GM19397 (cell line): ENCODE measurements around the gene SFMBT2.
"Not testable (repeated sequence)": the region's sequence is repeated elsewhere in the genome, so short reads cannot be mapped to it uniquely, and the experiment has no call there.

Experiments used
- ATAC-seq: cut with Tn5 transposase; IDR thresholded peaks from one replicate; pipeline ENCODE4 v1.9.1; 2021; ENCODE audit warnings: mild to moderate bottlenecking, moderate library complexity; ENCODE audit not compliant: unreplicated experiment

SFMBT2 gene

DNA sequence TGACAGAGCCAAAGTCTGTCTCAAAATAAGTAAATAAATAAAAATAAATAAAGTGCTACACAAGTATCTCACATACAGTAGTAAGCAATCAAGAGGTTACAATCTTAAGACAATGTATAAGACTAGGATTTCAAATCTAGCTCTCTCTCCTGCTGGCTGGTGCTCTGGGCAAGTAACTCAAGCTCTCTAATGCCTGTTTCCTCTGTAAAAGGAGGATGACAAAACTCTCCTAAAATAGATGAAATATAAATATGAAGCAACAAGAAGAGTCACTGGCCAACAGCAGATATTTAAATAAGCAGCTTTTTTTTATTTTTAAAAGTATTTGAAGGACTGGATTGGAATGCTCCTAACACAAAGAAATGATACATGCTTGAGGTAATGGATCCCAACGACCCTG lies 7.2 kb downstream of the SFMBT2 start:
- ATAC-seq, result no peak

DNA sequence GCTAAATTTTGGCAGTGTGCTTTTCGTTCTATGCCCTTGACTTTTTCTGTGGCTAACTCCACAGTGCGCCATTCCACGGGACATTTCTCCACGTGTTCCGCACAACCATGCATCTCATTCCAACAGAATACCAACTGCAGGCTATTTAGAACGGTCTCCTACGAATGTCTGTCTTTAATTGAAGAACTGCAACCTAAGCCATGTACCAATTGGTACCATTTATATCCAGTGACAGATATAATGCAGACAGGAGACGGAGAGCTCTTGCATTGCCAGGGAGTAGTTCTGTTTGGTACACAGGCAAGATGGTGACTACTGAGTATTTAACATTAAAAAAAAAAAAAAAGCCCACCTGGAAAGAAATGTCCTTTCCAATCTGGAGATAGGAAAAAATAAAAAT lies 9.1 kb downstream of the SFMBT2 start:
- no peak for ATAC-seq

- no peak for ATAC-seq
These were observed 9.7 kb downstream of the SFMBT2 start for GRCh38 chr10:7401156-7401555.

- ATAC-seq, result no peak
These were observed 10.6 kb downstream of the SFMBT2 start for GRCh38 chr10:7400068-7400715.

DNA sequence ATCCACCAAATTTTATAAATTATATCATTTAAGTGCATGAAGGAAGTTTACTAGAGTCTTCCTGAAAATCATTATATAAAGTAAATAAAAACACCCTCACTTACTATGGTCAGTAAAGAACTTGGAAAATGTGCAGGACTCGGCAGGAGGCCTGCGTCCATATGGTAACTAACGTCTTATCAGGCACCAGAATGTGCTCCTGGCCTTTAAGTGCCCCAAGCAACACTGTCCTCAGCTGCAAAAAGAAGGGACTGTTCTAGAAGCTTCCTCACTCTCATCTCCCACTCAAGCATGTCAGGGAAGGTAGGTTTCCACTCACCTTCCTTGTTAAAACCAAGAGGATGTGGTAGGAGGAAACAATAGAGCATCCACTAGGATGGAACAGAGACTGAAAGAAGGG lies 11.3 kb downstream of the SFMBT2 start:
- no peak for ATAC-seq

DNA sequence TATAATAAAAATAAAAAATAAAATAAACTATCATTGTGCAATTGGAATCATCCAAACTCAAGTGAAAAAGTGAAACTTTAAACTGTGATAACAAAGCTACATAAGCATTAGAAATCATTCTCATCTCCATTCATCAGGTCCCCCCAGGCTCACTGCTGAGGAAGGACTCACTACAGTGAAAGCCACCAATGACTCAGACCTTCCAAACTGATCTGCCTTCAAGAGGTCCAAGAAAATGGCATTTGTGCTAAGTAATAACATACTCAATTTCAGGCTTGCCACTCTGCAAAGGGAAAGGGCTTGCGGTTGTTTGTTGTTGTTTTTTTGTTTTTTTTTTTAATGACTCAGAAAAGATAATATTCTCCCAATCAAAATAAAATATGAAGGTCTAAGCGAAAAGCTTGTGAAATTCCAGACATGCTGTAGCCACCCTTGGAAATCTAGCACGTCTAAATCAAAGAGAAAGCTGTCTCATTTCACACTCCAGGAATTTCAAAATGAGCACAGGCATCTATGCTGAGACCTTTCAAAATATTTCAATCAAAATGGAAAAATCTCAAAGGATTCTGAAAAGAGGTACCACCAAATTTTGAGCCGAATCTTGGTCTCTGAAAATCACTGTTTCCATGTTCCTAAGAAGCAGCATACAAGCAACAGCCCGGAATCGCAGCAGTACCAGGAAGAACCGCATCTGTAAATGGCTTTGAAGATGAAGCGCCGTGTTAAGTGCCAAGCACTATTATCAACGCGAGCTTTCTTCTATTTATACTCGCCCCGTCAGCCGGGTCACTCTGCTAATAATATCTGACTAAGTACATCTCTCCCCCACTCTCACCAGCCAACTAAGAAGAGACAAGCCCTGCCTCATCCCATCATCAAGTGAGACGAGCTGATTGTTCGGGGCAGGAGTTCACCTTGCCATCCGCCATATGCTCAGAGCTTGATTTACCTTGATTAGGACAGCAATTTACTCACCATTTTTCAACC lies 13.5 kb downstream of the SFMBT2 start:
- ATAC-seq, result no peak

DNA sequence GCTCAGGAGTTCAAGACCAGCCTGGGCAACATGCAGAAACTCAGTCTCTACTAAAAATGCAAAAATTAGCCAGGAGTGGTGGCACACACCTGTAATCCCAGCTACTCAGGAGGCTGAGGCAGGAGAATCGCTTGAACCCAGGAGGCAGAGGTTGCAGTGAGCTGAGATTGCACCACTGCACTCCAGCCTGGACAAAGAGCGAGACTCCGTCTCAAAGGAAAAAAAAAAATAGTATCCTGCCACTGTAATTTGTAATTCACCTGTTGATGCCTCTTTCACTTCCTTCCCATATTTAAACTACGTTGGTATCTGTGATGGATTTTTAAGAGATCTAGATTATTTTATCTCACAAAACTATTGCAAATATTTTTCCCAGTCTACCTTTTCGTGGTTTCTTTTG lies 18.5 kb downstream of the SFMBT2 start:
- ATAC-seq, result not testable (repeated sequence)

- ATAC-seq, result no peak
These were observed 19.1 kb downstream of the SFMBT2 start for GRCh38 chr10:7391748-7392147.

DNA sequence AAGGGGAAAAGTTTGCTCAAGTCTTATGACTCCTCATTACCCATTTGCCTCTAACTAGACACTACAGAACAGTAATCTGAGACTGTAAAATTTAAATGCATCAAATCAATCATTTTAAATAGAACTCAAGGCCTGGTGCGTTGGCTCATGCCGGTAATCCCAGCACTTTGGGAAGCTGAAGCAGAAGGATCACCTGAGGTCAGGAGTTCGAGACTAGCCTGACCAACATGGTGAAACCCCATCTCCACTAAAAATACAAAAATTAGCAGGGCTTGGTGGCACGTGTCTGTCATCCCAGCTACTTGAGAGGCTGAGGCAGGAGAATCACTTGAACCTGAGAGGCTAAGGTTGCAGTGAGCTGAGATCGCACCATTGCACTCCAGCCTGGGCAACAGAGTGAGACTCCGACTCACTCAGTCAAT lies 20.1 kb downstream of the SFMBT2 start:
- ATAC-seq, result not testable (repeated sequence)

DNA sequence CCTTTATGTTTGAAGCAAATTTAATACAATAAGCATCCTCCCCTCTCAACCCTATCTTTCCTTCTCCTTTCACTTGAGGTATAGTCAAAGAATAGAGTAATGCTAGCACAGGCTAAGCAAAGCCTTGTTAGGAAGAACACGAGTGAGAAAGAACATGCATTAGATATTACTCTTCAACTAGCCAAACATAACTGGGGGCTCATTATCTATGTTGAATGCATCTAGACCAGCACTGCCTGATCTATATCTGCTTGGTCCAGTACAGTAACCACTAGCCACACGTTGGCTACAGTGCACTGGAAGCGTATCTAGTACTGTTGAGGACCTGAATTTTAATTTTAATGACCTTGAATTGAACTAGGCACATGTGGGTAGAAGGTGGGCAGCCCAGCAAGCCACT lies 21.0 kb downstream of the SFMBT2 start:
- ATAC-seq, result no peak

DNA sequence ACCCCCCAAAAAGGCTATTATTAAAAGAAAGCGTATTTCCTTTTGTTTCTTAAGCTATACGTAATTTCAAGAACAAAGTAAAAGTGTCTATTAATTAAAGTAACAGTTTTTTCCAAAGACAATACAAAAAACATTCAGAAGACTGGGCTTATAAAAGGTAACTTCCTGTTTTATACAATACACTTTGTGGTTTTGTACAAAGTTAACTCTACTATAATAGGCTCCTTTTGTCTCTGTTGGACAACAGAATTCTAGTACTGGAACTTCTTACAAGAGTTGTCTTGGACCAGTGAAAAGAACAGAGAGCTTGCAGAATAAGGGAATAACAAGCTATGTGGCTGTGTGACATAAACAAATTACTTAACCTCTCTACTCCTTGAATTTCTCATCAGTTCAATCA lies 21.5 kb downstream of the SFMBT2 start:
- no peak for ATAC-seq

DNA sequence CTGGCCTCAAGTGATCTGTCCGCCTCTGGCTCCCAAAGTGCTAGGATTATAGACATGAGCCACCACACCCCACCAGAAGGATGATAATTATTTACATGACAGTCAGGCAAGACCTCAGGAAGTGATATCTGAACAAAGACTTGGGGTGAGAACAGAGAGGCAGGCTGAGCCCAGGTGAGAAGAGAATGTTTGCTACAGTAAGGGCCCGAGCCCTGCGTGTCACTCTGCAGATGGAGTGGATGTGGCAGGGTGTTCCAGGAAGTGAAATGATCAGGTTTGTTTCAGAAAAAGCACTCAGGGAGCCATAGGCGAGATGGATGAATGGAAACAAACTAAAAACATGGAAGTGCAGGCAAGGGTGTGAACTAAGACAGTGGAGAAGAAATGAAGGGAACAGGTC lies 22.2 kb downstream of the SFMBT2 start:
- no peak for ATAC-seq

DNA sequence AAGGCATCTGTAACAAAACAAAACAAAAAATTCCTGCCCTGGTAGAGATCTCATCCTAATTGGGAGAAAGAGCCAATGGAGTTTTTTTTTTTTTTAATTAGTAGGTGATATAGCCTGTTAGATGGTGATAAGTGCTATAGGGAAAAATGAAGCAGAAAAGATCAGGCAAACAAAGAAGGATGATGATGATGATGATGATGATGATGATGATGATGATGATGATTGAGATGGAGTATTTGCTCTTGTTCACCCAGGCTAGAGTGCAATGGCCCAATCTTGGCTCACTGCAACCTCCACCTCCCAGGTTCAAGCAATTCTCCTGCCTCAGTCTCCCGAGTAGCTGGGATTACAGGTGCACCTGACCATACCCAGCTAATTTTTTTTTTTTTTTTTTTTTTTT lies 22.7 kb downstream of the SFMBT2 start:
- ATAC-seq, result not testable (repeated sequence)

DNA sequence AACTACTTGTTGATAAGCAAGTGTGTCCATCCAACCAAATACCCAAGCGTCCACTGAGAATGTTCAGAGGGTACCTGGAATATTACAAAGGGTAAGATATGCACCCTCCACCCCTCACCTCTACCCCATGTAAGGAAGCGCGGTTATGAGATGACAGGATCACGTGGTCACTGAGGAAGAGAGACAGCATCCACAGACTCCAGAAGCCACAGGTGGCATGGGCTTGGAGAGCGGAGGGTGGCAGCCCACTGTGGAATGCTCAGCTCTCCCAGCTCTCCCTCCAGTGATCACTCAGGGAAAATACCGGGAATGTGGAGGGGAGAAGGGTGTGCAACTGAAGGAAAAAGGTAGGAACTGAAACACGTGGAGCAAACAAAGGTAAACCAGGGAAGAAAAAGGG lies 25.7 kb downstream of the SFMBT2 start:
- ATAC-seq, result no peak

GRCh38 chr10:7383442-7383841 lies 27.4 kb downstream of the SFMBT2 start:
- ATAC-seq, result no peak

DNA sequence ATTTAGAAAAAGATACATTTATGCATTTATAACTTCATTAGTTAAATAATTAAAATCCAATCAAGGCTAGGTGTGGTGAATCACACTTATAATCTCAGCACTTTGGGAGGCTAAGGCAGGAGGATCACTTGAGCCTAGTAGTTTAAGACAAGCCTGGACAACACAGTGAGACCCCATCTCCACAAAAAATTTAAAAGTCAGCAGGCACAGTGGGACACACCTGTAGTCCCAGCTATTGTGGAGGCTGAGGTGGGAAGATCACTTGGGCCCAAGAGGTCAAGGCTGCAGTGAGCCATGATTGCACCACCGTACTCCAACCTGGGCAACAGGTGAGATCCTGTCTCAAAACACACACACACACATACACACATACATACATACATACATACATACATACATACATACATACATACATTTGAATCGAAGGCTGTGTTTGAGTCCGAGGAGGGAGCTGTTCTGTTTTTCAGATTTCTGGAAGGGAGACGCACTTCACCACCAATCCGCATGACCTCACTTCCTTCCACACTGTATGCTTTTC lies 30.1 kb downstream of the SFMBT2 start:
- ATAC-seq, result no peak

GRCh38 chr10:7378602-7379403 lies 32.0 kb downstream of the SFMBT2 start:
- ATAC-seq, result no peak

GRCh38 chr10:7377614-7378248 lies 33.1 kb downstream of the SFMBT2 start:
- ATAC-seq, result no peak

- no peak for ATAC-seq
These were observed 36.0 kb downstream of the SFMBT2 start for GRCh38 chr10:7374795-7375194.

DNA sequence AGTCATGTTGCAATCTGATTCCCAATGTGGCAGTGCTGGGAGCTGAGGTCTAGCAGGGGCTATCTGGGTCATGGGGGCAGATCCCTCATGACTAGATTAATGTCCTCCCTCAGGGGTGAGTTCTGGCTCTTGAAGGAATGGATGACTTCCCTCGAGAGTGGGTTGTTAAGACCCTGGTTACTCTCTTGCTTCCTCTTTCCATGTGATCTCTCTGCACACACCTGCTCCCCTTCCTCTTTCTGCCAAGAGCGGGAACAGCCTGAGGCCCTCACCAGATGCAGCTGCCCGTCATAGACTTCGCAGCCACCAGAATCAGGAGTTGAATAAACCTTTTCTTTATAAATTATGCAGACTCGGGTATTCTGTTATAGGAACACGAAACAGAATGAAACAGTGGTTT lies 37.8 kb downstream of the SFMBT2 start:
- ATAC-seq, result no peak

DNA sequence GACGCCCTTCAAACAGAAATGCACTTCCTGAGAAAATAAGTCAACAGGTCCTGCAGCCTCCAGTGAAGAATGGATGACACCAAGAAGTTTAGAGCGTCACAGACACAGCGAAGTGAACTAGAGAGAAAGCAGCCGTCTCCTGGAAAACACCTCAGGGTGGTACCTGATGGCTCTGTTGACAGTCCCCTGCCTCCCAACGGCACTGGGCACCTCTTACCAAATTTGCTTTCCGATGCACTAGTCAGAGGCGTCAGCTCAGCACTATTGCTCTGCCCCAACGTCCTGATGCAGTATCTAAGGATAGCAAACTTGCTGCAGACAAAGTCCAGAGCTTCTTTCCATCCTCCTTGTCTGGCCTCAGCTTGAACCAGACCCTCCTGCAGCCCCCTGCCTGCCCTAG lies 38.3 kb downstream of the SFMBT2 start:
- no peak for ATAC-seq
